ENCODE results near the gene TTLL7.
"Not testable (repeated sequence)": the region's sequence is repeated elsewhere in the genome, so short reads cannot be mapped to it uniquely, and the experiment has no call there.

The TTLL7 gene

GRCh38 chr1:83994111-83994510 lies 4.8 kb downstream of the TTLL7 start:
- DNase-seq, result no peak

GRCh38 chr1:83990734-83991133 lies 8.2 kb downstream of the TTLL7 start:
- no peak for DNase-seq

- no peak for DNase-seq
Measured at GRCh38 chr1:83985048-83985447, 13.9 kb downstream of the TTLL7 start.

DNA sequence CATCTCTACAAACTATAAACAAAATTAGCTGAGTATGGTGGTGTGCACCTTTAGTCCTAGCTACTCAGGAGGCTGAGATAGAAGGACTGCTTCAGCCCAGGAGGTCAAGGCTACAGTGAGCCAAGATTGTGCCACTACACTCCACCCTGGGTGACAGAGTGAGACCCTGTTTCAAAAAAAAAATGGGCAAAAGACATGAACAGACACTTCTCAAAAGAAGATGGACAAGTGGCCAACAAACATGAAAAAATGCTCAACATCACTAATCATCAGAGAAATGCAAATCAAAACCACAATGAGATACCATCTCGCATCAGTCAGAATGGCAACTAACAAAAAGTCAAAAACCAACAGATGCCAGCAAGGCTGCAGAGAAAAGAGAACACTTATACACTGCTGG lies 15.0 kb downstream of the TTLL7 start:
- DNase-seq, result not testable (repeated sequence)

DNA sequence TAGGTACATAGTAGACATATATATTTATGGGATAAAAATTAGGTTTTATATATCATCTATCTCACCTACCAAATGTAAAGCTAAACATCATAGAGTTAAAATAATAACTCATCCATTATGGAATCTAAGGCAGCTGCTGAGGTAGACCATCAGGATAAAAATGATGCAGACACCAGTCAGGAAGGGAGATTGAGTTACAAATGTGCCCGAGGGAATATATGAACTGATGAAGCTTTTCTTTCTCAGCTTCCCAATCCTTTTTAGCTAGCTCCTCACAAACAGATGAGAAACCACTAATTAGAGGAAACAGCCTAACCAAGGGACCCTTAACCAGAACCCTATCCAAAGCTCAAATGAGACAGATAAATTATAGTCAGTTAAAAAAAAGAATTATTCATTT lies 20.9 kb downstream of the TTLL7 start:
- no peak for DNase-seq

- DNase-seq, result no peak
Measured at GRCh38 chr1:83976920-83977319, 22.0 kb downstream of the TTLL7 start.

GRCh38 chr1:83970802-83971201 lies 28.1 kb downstream of the TTLL7 start:
- DNase-seq, result no peak

GRCh38 chr1:83970114-83970513 lies 28.8 kb downstream of the TTLL7 start:
- no peak for DNase-seq

- DNase-seq, result no peak
Measured at GRCh38 chr1:83967336-83967735, 31.6 kb downstream of the TTLL7 start.

DNA sequence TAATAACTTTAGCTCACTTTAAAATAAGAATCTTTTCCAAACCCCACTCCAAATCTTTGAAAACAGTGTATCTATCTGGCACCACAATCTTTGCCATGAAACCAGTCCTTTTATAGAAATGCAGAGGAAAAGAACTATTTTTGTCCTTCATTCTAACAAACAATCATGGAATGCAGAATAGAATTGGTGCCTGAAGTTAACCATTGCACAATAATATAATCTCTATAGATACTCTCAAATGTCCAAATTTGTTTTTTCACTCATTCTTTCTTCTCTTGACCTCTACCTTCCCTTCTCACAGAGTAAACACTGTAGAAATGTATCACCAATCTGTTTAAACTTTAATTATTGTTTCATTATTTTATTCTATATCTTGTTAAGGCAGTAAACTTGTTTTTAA lies 34.8 kb downstream of the TTLL7 start:
- DNase-seq, result no peak

GRCh38 chr1:83961571-83962295 lies 37.2 kb downstream of the TTLL7 start:
- DNase-seq, result peak; percentile 1

DNA sequence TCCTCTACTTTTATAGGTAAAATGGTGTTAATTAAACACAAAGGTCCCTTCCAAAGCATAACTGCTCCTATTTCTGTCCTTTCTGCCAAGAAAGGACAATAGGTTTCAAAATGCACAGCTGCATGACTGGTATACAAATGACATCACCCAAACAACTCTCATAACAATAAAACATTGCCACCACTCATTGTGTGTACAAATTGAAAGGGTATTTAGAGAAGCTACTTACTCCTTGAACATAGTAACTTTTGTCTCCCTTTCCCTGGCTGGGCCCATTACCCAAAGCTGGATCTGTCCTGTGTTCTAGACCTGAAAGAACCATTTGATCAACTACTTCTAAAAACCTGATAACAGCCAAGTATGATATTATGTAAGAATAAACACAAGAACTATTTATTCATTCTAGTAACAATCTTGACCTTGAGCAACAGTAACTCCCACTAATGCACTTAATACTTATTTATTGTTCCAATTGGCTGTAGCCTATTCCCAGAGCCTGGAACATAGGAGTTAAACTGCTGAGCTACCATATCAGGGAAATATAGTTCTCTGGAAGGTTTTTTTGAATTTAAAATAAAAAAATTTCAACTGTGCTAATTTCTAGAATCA lies 38.2 kb downstream of the TTLL7 start:
- no peak for DNase-seq

GRCh38 chr1:83959824-83960498 lies 39.0 kb downstream of the TTLL7 start:
- peak; percentile 22 for DNase-seq

DNA sequence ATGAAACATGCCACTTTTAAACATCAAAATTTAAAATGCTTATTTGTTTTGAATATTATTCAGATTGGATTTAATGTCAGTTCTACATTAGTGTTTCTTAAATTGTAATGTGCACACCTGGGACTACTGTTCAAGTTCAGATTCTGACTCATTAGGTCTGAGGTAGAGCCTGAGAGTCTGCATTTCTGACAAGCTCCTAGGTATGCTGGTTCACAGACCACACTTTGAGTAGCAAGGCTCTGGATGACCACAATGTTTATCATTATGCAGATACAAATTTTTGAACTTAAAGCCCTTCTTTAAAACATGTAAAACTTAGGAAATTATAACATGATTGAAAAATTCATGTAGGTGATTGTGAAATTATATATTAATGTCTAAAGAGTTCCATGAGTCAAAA lies 40.2 kb downstream of the TTLL7 start:
- DNase-seq, result no peak

DNA sequence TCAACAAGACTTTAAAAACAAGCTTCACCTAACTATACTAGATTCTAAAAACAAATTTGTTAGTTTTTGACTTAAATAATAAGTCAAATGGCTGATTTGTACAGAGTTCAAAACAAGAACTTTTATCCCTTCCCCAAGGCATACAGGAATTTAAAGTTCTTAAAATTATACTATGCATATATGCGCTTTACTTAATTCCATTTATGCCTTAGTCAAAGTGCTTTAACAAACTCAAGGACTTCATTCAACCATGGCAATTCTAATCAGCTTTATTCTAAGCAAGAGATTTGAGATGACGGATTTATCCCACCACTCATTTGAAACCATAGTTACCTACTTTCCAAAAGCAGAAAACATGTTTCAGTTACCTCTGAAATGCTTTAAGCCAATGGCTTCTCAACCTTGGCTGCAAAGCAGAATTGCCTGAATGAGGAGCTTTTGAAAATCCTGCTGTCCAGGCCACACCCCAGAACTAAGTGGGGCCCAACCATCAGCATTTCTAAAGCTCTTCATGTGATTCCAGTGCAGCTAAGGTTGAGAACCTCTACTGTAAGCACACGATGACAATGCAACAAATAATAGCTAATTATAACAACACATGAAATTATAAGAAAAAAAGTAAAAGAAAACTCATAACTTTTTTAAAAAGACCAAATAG lies 44.6 kb downstream of the TTLL7 start:
- no peak for DNase-seq

DNA sequence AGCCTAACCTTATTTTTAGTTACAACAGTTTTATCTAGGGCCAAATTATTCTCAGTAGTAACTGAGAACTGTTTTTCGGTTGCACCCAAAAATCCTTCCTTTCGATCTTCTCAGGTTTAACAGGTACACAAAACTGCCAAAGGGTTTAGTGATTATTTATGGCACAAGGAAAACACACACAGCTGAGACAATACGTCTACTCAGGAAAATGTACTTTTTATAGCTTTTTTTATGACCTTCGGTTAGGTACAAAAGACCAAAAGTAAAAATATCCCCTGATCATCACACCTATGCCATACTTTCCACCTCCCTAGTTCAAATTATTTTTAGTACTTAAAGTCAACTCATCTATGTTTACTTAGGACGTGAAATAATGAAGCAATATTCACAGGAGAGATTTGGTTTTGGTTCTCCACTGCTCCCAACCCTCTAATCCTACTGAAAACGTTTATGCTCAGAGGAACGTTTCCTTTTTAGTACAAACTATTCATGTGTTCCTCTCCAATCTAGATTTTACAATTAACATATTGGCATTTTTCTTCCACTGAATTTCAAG lies 48.7 kb downstream of the TTLL7 start:
- DNase-seq, result no peak

- DNase-seq, result peak; percentile 14
Measured at GRCh38 chr1:83942914-83943313, 56.0 kb downstream of the TTLL7 start.

- DNase-seq, result no peak
Measured at GRCh38 chr1:83934550-83934949, 64.4 kb downstream of the TTLL7 start.

DNA sequence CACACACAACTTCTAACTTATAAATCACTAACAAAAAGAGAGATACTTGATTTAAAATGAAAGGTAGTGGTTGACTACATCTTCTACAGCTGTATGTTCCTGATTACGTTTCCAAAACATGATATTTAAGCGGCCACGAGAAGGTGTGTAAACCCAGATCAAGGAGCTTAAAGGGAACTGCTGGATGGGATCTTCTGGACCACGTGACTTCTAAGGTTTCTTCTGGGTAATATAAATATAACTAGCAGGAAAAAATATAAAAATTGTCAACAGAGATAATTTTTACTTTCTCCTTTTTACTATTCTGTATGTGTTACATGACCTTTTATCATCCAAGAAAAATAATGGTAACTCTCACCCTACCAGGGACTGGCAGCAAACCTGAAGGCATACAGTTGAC lies 66.2 kb downstream of the TTLL7 start:
- DNase-seq, result no peak

DNA sequence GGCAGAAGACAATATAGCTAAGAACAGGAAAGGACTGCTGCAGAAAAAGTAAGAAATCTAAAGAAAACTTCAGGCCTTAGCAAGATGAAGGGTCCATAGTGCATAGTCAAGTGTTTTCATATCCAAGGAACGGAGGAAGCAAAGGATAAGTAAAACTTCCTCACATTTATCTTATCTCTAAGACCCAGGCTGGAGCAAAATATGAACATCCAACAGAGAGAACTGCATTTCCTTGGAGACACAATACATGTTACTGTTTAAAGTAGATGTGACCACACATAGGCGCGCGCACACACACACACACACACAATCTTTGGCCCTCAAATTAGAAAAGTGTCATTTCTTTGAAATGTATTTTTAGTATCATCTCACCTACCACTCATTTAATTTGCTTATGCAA lies 66.7 kb downstream of the TTLL7 start:
- no peak for DNase-seq

GRCh38 chr1:83931658-83932253 lies 67.2 kb downstream of the TTLL7 start:
- peak; percentile 62 for DNase-seq

- DNase-seq, result peak; percentile 53
Measured at GRCh38 chr1:83929184-83929583, 69.7 kb downstream of the TTLL7 start.

DNA sequence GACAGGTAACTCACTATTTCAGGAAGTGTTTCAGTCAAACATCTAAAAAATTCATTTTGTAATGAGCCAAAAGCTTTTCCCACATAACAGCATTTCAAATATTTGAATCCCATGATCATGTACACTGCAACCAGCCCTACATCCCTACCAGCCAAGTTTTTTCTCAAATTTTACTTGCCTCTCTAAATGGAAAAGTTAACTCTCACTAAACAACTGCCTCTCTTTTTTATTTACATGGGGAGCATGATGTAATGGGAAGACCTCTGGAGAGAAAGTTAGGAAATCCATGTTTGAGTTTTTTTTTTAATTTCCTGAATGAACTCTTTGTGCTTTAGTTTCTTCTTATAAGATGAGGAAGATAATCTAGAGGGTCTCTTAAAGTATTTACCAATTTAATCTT lies 70.5 kb downstream of the TTLL7 start:
- no peak for DNase-seq
